K562 (cell line): ENCODE measurements around the gene DCXR. TPM values are rescaled to one million over a fixed set of nuclear protein-coding genes. Genes with fewer than 3 reads are reported as not detected.

Source experiments
- ATF6 ChIP-seq: sonication (generic); formaldehyde crosslinking; IDR thresholded peaks from 2 replicates; pipeline ENCODE4 v1.4.0; 2020; ENCODE audit warnings: mild to moderate bottlenecking, missing genetic modification reagents
- CTCFL ChIP-seq: IDR thresholded peaks from 2 replicates; pipeline ENCODE4 v1.6.1; 2011; ENCODE audit warnings: borderline replicate concordance, low read depth, mild to moderate bottlenecking, moderate library complexity, low read length; ENCODE audit not compliant: insufficient read depth, poor library complexity, severe bottlenecking
- ERF ChIP-seq: fragments of 450-650 bp; formaldehyde crosslinking; IDR thresholded peaks from 2 replicates; pipeline ENCODE4 v1.4.0; 2020; ENCODE audit warnings: mild to moderate bottlenecking, mixed read lengths
- FIP1L1 ChIP-seq: fragments of 200-400 bp; formaldehyde crosslinking; IDR thresholded peaks from 2 replicates; pipeline ENCODE4 v1.6.1; 2018; ENCODE audit warnings: mild to moderate bottlenecking, low read depth, low read length; ENCODE audit not compliant: poor library complexity, severe bottlenecking
- FOXP4 ChIP-seq: sonication (generic); formaldehyde crosslinking; IDR thresholded peaks from 2 replicates; pipeline ENCODE4 v1.8.0; 2022; ENCODE audit warnings: mild to moderate bottlenecking, missing genetic modification reagents, borderline replicate concordance
- MTA3 ChIP-seq: fragments of 450-650 bp; formaldehyde crosslinking; IDR thresholded peaks from 2 replicates; pipeline ENCODE4 v1.6.1; 2017; ENCODE audit warnings: mild to moderate bottlenecking, borderline replicate concordance
- MYC ChIP-seq, 2 experiments: fragments of 250-450 bp in 1 of 2; sonication (Bioruptor Pico) in 1 of 2; IDR thresholded peaks; 2 replicates each; pipeline versions ENCODE4 v1.5.1 to v1.6.1; 2012 to 2021; ENCODE audit warnings: low read depth in 2 of 2, borderline replicate concordance in 1 of 2, improper control_type of control experiment in 1 of 2, low read length in 1 of 2, mild to moderate bottlenecking in 1 of 2, moderate library complexity in 1 of 2
- MYNN ChIP-seq, 2 experiments: sonication (generic); formaldehyde crosslinking in 1 of 2; IDR thresholded peaks; 2 replicates each; pipeline versions ENCODE4 v1.5.0 to v1.6.1; 2016 to 2020; ENCODE audit warnings: antibody characterized with exemption in 1 of 2, missing genetic modification reagents in 1 of 2
- PHF20 ChIP-seq: fragments of 450-650 bp; IDR thresholded peaks from 2 replicates; pipeline ENCODE4 v1.6.1; 2018; ENCODE audit not compliant: partially characterized antibody
- RBM22 ChIP-seq: fragments of 200-400 bp; formaldehyde crosslinking; IDR thresholded peaks from 2 replicates; pipeline ENCODE4 v1.6.1; 2018; ENCODE audit warnings: low read length, low read depth; ENCODE audit not compliant: poor library complexity, severe bottlenecking
- SMARCA5 ChIP-seq: fragments of 450-650 bp; IDR thresholded peaks from 2 replicates; pipeline ENCODE4 v1.6.1; 2016
- TFAP4 ChIP-seq: sonication (generic); formaldehyde crosslinking; IDR thresholded peaks from 2 replicates; pipeline ENCODE4 v1.8.0; 2022; ENCODE audit warnings: missing genetic modification reagents, mild to moderate bottlenecking, moderate library complexity, borderline replicate concordance
- YY1 ChIP-seq, 3 experiments: IDR thresholded peaks; 2 replicates each; pipeline ENCODE4 v1.6.1; 2011; ENCODE audit warnings: low read length in 2 of 3, mild to moderate bottlenecking in 2 of 3, moderate library complexity in 2 of 3, borderline replicate concordance in 1 of 3, control low read depth in 1 of 3, low read depth in 1 of 3; ENCODE audit not compliant: insufficient read depth in 3 of 3, insufficient replicate concordance in 2 of 3, control insufficient read depth in 1 of 3, insufficient read length in 1 of 3; ENCODE audit errors: extremely low read depth in 1 of 3
- ZBTB7A ChIP-seq: IDR thresholded peaks from 2 replicates; pipeline ENCODE4 v1.6.1; 2011; ENCODE audit warnings: low read depth, mild to moderate bottlenecking, low read length, moderate library complexity, borderline replicate concordance; ENCODE audit not compliant: control insufficient read depth
- ZNF511 ChIP-seq: sonication (generic); formaldehyde crosslinking; IDR thresholded peaks from 2 replicates; pipeline ENCODE4 v1.8.0; 2022; ENCODE audit warnings: mild to moderate bottlenecking, missing genetic modification reagents
- polyA plus RNA-seq, 8 experiments: library from polyadenylated mRNA; depleted of rRNA in 4 of 8; stranded (reverse) in 5 of 8; unstranded in 3 of 8; fragments of >200 nt; fragmentation: Nextera tagmentation in 2 of 8; fragmentation: Illumina TruSeq in 1 of 8; extraction: Ambion mirVana in 2 of 8; extraction: Trizol in 1 of 8; gene quantifications; 2 replicates each; pipeline versions ENCODE4 v1.2.1 to v1.2.3, GENCODE V29; 2011 to 2014; ENCODE audit warnings: inconsistent platforms in 1 of 8, missing spikeins in 1 of 8
- total RNA-seq, 7 experiments: library from RNA; depleted of rRNA in 6 of 7; stranded (reverse); fragments of >200 nt in 6 of 7; fragmentation: Illumina TruSeq in 2 of 7; extraction: Trizol in 2 of 7; gene quantifications; 2 replicates each; pipeline versions ENCODE4 v1.2.1 to v1.2.3, GENCODE V29; 2011 to 2021; ENCODE audit warnings: low replicate concordance in 1 of 7

DCXR gene
- total and polyA plus RNA-seq, 9 of the 15 experiments (the other 6 are each of a cell fraction or from before 2014, with no cell fraction given): 21.3 to 274 (median 156) TPM

- TF ChIP-seq CTCFL: peak; percentile 96
- TF ChIP-seq SMARCA5: no peak
- TF ChIP-seq ZBTB7A: peak; percentile 65; the same call in 1 of the 2 replicates
- no peak for TF ChIP-seq ATF6 (CRISPR knock-in tag)
- TF ChIP-seq FOXP4: no peak
- TF ChIP-seq RBM22: peak; percentile 33
- 0 out of 2 replicates have a peak, but pooled peaks have one; percentile 19 for TF ChIP-seq ERF
- TF ChIP-seq MYC (IDR thresholded peaks at IDR 0.05; ENCODE audit: low read depth, low read length): peak; percentile 28; the same call in 1 of the 2 replicates
- TF ChIP-seq MYC (CRISPR knock-in tag; IDR thresholded peaks at IDR 0.05; ENCODE audit: borderline replicate concordance, low read depth): no peak
- 0 out of 2 replicates have a peak, but pooled peaks have one; percentile 40 for TF ChIP-seq ZNF511 (CRISPR knock-in tag)
- no peak for TF ChIP-seq PHF20
- TF ChIP-seq FIP1L1: peak; percentile 62
- TF ChIP-seq MTA3: peak; percentile 58; the same call in 1 of the 2 replicates
- TF ChIP-seq YY1 (IDR thresholded peaks at IDR 0.05; ENCODE audit: borderline replicate concordance in 1 of 3, control insufficient read depth in 1 of 3, extremely low read depth in 1 of 3, insufficient read depth in 3 of 3, insufficient read length in 1 of 3, insufficient replicate concordance in 2 of 3, low read depth in 1 of 3, low read length in 2 of 3): peak in 1 of 3 experiments; percentile 30
- TF ChIP-seq MYNN (IDR thresholded peaks at IDR 0.05): peak; percentile 86
- no peak for TF ChIP-seq MYNN (CRISPR knock-in tag; IDR thresholded peaks at IDR 0.05)
- TF ChIP-seq TFAP4 (CRISPR knock-in tag): 0 out of 2 replicates have a peak, but pooled peaks have one; percentile 19
These were observed 17.6 kb downstream of the DCXR start (continued) for GRCh38 chr17:82019690-82020571.
